GM23338 (cell line): ENCODE results near the gene AFAP1.

Experiments used
- CREB1 ChIP-seq: fragments of 250-450 bp; sonication (Bioruptor Pico); IDR thresholded peaks from 2 replicates; pipeline ENCODE4 v1.5.0; 2020; ENCODE audit warnings: low read depth, mild to moderate bottlenecking, moderate library complexity
- CTCF ChIP-seq, 2 experiments: fragments of 200-600 bp in 1 of 2; sonication (generic) in 1 of 2; conservative IDR thresholded peaks; 2 replicates each; pipeline versions ENCODE4 v1.5.1 to v1.6.1; 2016 to 2017; ENCODE audit warnings: antibody characterized with exemption in 2 of 2, low read depth in 2 of 2, mild to moderate bottlenecking in 2 of 2, moderate library complexity in 1 of 2
- ETS1 ChIP-seq: IDR thresholded peaks from 2 replicates; pipeline ENCODE4 v1.6.1; 2016; ENCODE audit warnings: antibody characterized with exemption
- EZH2 ChIP-seq: fragments of 200-600 bp; sonication (generic); IDR thresholded peaks from one replicate; pipeline ENCODE4 v1.8.0; 2017; ENCODE audit warnings: antibody characterized with exemption, mild to moderate bottlenecking, low read depth; ENCODE audit not compliant: unreplicated experiment
- EZH2phosphoT487 ChIP-seq: fragments of 200-600 bp; sonication (generic); IDR thresholded peaks from one replicate; pipeline ENCODE4 v1.8.1; 2018; ENCODE audit warnings: antibody characterized with exemption; ENCODE audit not compliant: unreplicated experiment
- JUNB ChIP-seq: IDR thresholded peaks from one replicate; pipeline ENCODE4 v1.6.1; 2016; ENCODE audit warnings: antibody characterized with exemption; ENCODE audit not compliant: unreplicated experiment
- NANOG ChIP-seq: IDR thresholded peaks from 2 replicates; pipeline ENCODE4 v1.6.1; 2016; ENCODE audit warnings: antibody characterized with exemption, borderline replicate concordance
- POLR2AphosphoS5 ChIP-seq: IDR thresholded peaks from 2 replicates; pipeline ENCODE4 v1.6.1; 2016; ENCODE audit warnings: antibody characterized with exemption, low read depth
- STAT1 ChIP-seq: IDR thresholded peaks from one replicate; pipeline ENCODE4 v1.6.1; 2016; ENCODE audit warnings: antibody characterized with exemption; ENCODE audit not compliant: unreplicated experiment
- ZNF114 ChIP-seq: fragments of 250-450 bp; sonication (Bioruptor Pico); IDR thresholded peaks from 2 replicates; pipeline ENCODE4 v1.5.0; 2020; ENCODE audit warnings: mild to moderate bottlenecking, moderate library complexity
- ZNF331 ChIP-seq: fragments of 250-450 bp; sonication (Bioruptor Pico); IDR thresholded peaks from 2 replicates; pipeline ENCODE4 v1.5.0; 2020; ENCODE audit warnings: low read depth, mild to moderate bottlenecking, moderate library complexity
- TF ChIP-seq, protein P1 (sequence below): IDR thresholded peaks from one replicate; pipeline ENCODE4 v1.6.1; 2018; ENCODE audit warnings: antibody characterized with exemption; ENCODE audit not compliant: unreplicated experiment

DNA sequence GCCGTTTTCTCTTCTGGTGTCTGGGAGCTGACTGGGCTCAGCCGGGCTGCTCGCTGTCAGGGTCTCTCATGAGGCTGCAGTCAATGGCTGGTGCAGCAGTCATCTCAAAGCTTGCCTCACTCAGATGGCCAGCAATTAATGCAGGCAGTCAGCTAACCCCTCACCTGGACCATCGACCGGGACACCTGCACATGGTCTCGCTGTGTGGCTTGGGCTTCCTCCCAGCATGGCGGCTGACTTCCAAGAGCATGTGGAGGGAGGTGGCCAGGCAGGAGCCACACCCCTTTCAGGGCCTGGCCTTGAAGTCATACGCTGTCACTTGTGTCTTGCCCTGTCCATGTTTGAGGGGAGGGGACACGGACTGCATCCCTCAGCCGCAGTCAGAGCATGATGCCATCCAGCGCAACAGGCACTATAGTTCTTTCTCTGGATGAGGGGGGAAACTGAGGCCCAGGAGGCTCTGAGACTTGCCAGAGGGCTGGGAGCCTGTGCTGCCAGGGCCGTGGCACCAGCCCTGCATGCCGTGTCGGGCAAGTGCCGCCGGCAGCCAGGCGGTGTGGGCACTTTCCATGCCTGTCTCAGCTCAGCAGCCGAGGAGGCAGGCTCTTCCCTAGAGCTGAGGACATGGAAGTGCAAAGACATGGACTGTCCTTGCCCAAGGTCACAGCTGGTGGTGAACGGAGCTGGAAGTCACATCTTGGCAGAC, 201.8 kb downstream of the AFAP1 start:
- TF ChIP-seq POLR2AphosphoS5, result no peak
- TF ChIP-seq CTCF (conservative IDR thresholded peaks at IDR 0.05; ENCODE audit: low read depth in 2 of 2), result no peak
- TF ChIP-seq, protein P1, sequence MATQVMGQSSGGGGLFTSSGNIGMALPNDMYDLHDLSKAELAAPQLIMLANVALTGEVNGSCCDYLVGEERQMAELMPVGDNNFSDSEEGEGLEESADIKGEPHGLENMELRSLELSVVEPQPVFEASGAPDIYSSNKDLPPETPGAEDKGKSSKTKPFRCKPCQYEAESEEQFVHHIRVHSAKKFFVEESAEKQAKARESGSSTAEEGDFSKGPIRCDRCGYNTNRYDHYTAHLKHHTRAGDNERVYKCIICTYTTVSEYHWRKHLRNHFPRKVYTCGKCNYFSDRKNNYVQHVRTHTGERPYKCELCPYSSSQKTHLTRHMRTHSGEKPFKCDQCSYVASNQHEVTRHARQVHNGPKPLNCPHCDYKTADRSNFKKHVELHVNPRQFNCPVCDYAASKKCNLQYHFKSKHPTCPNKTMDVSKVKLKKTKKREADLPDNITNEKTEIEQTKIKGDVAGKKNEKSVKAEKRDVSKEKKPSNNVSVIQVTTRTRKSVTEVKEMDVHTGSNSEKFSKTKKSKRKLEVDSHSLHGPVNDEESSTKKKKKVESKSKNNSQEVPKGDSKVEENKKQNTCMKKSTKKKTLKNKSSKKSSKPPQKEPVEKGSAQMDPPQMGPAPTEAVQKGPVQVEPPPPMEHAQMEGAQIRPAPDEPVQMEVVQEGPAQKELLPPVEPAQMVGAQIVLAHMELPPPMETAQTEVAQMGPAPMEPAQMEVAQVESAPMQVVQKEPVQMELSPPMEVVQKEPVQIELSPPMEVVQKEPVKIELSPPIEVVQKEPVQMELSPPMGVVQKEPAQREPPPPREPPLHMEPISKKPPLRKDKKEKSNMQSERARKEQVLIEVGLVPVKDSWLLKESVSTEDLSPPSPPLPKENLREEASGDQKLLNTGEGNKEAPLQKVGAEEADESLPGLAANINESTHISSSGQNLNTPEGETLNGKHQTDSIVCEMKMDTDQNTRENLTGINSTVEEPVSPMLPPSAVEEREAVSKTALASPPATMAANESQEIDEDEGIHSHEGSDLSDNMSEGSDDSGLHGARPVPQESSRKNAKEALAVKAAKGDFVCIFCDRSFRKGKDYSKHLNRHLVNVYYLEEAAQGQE, result no peak
- no peak for TF ChIP-seq EZH2
- no peak for TF ChIP-seq NANOG
- TF ChIP-seq ZNF331 (CRISPR knock-in tag), result no peak
- TF ChIP-seq CREB1 (CRISPR knock-in tag), result no peak
- TF ChIP-seq JUNB, result no peak
- TF ChIP-seq EZH2phosphoT487, result no peak
- no peak for TF ChIP-seq STAT1
- TF ChIP-seq ETS1, result no peak
- TF ChIP-seq ZNF114 (CRISPR knock-in tag), result no peak
